Activated CD4-positive, alpha-beta T cell treated with anti-CD3 and anti-CD28 coated beads, Interleukin-2, amount 10 ng/mL, durations not matched to agents 24 days and 14 days (primary cell): ENCODE data around the gene CALCOCO1. TPM values are rescaled to one million over a fixed set of nuclear protein-coding genes. Genes with fewer than 3 reads are reported as not detected.
"Not testable (repeated sequence)": the region's sequence is repeated elsewhere in the genome, so short reads cannot be mapped to it uniquely, and the experiment has no call there.

Experiments
- DNase-seq: peaks from one replicate; pipeline ENCODE4 v3.0.0; 2022
- H3K27ac Mint-ChIP-seq: one replicate; pipeline ENCODE4 v1.8.0; 2022; ENCODE audit warnings: mild to moderate bottlenecking, mixed read lengths
- H3K27me3 Mint-ChIP-seq: one replicate; pipeline ENCODE4 v1.8.0; 2022; ENCODE audit warnings: mixed read lengths
- H3K36me3 Mint-ChIP-seq: one replicate; pipeline ENCODE4 v1.8.0; 2022; ENCODE audit warnings: low read depth, mild to moderate bottlenecking, mixed read lengths
- H3K4me1 Mint-ChIP-seq: one replicate; pipeline ENCODE4 v1.8.0; 2021; ENCODE audit warnings: mixed read lengths
- H3K4me3 Mint-ChIP-seq: one replicate; pipeline ENCODE4 v1.8.0; 2022; ENCODE audit warnings: mild to moderate bottlenecking, moderate library complexity, mixed read lengths
- H3K9me3 Mint-ChIP-seq: one replicate; pipeline ENCODE4 v1.8.0; 2021; ENCODE audit warnings: mixed read lengths
- intact Hi-C: fragments of 100-400 bp; cut with micrococcal nuclease; formaldehyde crosslinking; loops from one replicate; pipeline ENCODE4 v1.15.1; 2023
- total RNA-seq: library from RNA; stranded (reverse); gene quantifications from 2 replicates; pipeline ENCODE4 v1.2.3, GENCODE V29; 2022

CALCOCO1 gene
- total RNA-seq, 1 donor from 2014 or later, result 15.2 TPM

DNA sequence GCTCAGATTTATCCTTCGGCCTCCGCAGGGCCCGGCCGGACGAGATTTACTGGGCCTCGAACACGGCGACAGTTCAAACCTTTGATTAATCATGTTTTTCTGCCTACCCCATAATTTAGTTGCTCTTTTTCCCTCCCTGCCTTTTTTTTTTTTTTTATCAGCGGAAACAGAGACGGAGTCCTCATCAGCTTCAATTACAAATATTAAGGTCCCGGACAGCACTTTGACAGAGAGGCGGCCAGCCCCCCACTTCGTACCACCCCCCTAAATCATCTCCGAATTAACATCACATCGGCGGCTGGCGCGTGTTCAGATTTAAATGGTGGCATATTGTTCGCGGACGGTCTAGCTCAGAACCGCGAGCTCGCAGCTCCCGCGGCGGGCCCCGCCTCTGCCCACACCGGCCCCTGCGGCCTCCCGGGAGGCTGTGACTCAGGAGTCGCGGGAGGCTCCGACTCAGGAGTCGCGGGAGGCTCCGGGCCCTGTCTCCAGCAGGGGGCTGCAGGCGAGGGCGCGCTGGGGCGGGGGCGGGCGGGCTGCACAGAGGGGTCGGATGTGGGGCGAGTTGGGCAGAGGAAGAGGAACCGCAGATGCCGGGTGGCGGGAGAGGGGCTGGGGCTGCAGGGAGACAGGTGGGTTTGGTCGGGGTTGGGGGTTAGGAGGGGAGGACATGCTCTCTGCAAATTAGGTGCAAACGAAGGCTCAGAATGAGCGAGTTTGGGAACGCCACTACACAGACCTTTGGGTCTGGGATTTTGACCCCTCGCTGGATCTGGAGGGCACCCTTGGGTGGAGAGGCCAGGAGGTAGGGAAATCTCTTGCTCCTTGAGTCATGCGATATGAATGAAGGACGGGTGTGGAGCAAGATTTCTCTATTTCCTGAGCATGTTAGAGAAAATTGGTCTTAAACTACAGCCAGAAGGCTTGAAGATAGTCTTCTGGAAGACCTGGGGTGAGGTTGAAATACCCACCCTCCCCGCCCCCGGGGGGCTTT lies 31.8 kb downstream of the CALCOCO1 start:
- intact Hi-C loops, result loop anchor here (10.0 kb wide), 1 partner anchor 289 kb away; the partner anchor contains the start of gene HOXC10
- Mint-ChIP-seq H3K36me3 (no peaks in the 10 kb centered on the region), H3K27ac (no peak overlapping the region), H3K27me3 (peaks cover 73% of the 10 kb centered on the region), H3K9me3 (no peaks in the 10 kb centered on the region), H3K4me1 (peaks cover 22% of the 10 kb centered on the region), H3K4me3 (peak overlapping the region; percentile 68)
- DNase-seq, result peak; percentile 65

DNA sequence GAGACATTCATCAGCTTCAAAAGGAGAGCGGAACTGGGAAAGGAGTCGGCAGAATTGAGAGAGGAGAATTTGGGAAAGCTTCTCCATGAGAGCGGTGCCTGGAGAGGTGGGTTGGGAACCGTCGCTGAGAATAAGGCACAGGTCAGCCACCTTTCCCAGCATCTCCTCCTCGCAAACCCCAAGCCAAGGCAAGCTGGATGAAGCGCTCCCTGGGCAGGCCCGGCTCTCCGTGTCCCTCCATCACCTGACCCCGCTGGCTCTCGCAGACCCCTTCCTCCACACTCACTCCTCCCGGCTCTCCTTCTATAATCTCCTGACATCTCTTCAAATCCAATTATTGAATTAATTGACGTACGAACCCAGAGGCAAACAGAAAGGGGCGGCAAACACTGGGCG lies 32.5 kb downstream of the CALCOCO1 start:
- intact Hi-C loops, result loop anchor here (10.0 kb wide), 1 partner anchor 290 kb away; the partner anchor contains the start of gene HOXC10
- Mint-ChIP-seq H3K4me1 (peaks cover 22% of the 10 kb centered on the region), H3K27ac (no peak overlapping the region), H3K36me3 (no peaks in the 10 kb centered on the region), H3K27me3 (peaks cover 66% of the 10 kb centered on the region), H3K9me3 (no peaks in the 10 kb centered on the region), H3K4me3 (peak overlapping the region; percentile 68)
- no peak for DNase-seq

DNA sequence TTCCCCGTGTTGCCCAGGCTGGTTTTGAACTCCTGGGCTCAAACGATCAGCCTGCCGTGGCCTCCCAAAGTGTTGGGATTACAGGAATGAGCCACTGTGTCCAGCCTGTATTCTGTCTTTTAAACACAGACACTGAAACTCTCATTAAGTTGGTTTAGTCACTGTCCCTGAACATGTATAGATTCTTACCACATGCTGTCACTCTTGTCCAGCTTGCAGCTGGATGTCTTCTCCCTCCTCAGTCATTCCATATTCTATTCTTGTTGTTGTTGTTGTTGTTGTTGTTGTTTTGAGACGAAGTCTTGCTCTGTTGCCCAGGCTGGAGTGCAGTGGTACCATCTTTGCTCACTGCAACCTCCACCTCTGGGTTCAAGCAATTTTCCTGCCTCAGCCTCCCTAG lies 39.1 kb downstream of the CALCOCO1 start:
- H3K36me3 Mint-ChIP-seq, result no peaks in the 10 kb centered on the region
- no peak overlapping the region for H3K4me3 Mint-ChIP-seq
- H3K27me3 Mint-ChIP-seq, result peaks cover 40% of the 10 kb centered on the region
- no peak for DNase-seq
- no peak overlapping the region for H3K27ac Mint-ChIP-seq
- intact Hi-C loops, result no loop called here
- H3K4me1 Mint-ChIP-seq, result no peaks in the 10 kb centered on the region
- no peaks in the 10 kb centered on the region for H3K9me3 Mint-ChIP-seq

DNA sequence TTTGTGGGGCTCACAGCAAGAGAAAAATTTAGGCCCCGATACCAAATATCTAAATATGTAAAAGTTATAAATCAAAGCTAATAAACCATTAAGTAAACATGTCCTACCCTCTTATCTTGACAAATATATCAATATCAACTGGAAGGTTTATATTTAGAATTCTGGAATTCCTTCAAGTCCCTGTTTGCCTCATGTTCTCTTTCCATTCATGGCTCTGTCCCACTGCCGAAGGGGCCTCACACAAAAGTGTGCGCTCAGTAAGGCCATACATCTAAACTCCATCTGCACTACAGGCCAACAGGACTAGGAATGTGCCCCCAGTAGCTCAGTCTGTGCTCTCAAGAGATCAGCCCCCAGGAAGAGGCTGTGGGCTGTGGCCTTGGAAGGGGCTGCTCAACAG lies 40.8 kb downstream of the CALCOCO1 start:
- intact Hi-C loops, result no loop called here
- Mint-ChIP-seq H3K4me1 (no peaks in the 10 kb centered on the region), H3K36me3 (no peaks in the 10 kb centered on the region)

DNA sequence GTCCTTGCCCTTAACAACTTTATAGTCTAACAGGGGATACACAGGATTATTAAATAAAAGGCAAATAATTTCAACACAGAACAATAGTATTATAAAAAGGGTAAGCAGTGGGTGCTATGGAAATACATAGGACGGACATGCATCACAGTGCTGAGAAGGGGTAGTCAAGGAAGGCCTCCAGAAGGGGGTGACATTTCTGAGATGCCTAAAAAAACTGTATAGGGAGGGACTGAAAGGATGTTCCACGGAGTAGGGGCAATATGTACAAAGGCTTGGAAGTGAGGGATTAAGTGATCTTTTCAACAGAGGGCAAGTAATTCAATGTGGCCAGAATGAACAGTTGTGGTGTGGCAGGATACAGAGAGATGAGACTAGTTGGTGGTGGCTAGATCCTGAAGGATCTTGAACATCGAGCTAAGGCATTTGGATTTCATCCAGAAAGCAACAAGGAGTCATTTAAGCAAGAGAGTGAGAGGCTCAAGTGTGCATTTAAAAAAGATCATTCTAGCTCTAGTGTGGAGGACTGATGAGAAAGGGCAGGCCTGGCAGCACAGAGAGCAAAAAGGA lies 42.5 kb downstream of the CALCOCO1 start:
- H3K27me3 Mint-ChIP-seq, result peaks cover 40% of the 10 kb centered on the region
- H3K4me1 Mint-ChIP-seq, result no peaks in the 10 kb centered on the region
- DNase-seq, result no peak
- no peaks in the 10 kb centered on the region for H3K9me3 Mint-ChIP-seq
- intact Hi-C loops, result no loop called here
- no peak overlapping the region for H3K27ac Mint-ChIP-seq
- no peak overlapping the region for H3K4me3 Mint-ChIP-seq
- H3K36me3 Mint-ChIP-seq, result no peaks in the 10 kb centered on the region

More for the DNA sequence above, 40.8 kb downstream of the CALCOCO1 start:
- H3K9me3 Mint-ChIP-seq, result no peaks in the 10 kb centered on the region
- no peak for DNase-seq
- no peak overlapping the region for H3K27ac Mint-ChIP-seq
- H3K4me3 Mint-ChIP-seq, result no peak overlapping the region
- peaks cover 38% of the 10 kb centered on the region for H3K27me3 Mint-ChIP-seq

DNA sequence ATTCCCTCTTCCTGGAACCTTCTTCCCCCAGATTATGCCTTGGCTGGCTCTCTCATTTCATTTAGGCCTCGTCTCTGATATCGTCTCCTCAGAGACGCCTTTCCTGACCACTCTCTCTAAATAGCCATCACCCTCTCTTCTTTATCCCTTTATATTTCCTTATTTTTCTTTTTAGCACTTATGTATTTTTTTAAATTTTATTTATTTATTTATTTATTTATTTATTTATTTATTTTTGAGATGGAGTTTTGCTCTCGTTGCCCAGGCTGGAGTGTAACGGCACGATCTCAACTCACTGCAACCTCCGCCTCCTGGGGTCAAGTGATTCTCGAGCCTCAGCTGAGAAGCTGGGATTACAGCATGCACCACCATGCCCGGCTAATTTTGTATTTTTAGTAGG lies 43.3 kb downstream of the CALCOCO1 start:
- H3K4me3 Mint-ChIP-seq, result no peak overlapping the region
- peaks cover 42% of the 10 kb centered on the region for H3K27me3 Mint-ChIP-seq
- H3K36me3 Mint-ChIP-seq, result no peaks in the 10 kb centered on the region
- H3K4me1 Mint-ChIP-seq, result no peaks in the 10 kb centered on the region
- intact Hi-C loops, result no loop called here
- no peak for DNase-seq
- H3K27ac Mint-ChIP-seq, result no peak overlapping the region
- no peaks in the 10 kb centered on the region for H3K9me3 Mint-ChIP-seq

DNA sequence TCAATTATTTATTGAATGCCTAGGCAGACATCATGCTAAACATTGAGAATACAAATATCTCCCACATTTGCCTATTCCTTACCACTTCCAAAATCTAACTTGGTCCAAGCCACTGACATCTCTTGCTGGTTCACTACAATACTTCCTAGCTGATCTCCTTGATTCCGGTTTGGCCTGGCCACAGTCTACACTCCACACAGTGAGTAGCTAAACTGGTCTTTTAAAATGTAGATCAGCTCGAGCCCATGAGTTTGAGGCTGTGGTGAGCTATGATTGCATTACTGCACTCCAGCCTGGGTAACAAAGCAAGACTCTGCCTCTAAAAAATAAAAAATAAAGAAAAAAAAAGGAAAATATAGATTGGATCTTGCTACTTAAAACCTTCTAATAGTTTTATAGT lies 43.8 kb downstream of the CALCOCO1 start:
- Mint-ChIP-seq H3K27ac (no peak overlapping the region), H3K4me3 (no peak overlapping the region), H3K9me3 (no peaks in the 10 kb centered on the region), H3K4me1 (no peaks in the 10 kb centered on the region), H3K36me3 (no peaks in the 10 kb centered on the region), H3K27me3 (peaks cover 44% of the 10 kb centered on the region)
- intact Hi-C loops, result no loop called here
- DNase-seq, result no peak

DNA sequence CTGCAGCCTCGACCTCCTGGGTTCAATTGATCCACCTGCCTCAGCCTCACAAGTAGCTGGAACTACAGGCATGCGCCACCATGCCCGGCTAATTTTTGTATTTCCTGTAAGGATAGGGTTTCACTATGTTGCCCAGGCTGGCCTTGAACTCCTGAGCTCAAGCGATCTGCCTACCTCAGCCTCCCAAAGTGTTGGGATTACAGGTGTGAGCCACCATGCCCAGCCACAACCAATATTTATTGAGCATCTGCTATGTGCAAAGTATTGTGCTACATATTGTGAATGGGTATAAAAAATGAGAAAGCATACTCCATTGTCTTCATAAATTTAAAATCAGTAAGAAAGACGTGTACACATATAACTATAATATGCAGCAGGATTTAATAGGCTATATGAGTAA lies 47.2 kb downstream of the CALCOCO1 start:
- H3K36me3 Mint-ChIP-seq, DNase-seq, H3K4me1 Mint-ChIP-seq, intact Hi-C loops, H3K27ac Mint-ChIP-seq, H3K4me3 Mint-ChIP-seq, H3K9me3 Mint-ChIP-seq: not testable (repeated sequence)
- peaks cover 44% of the 10 kb centered on the region for H3K27me3 Mint-ChIP-seq

DNA sequence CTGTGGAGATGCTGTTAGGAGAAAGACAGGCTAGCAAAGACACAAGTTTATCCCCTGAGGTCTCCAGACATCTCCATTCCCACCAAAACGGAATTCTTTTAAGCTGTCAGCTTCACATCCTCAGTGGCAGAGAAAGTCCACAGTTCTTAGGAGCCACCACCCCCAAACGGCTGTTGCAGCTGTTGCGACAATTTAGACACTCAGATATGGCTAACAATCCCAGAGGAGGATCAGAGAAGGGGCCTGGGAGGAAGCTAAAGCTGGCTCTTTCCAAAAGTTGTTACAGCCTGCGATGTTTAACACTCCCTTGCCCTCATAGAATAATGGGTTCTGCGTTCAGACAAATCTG lies 49.5 kb downstream of the CALCOCO1 start:
- Mint-ChIP-seq H3K4me3 (peak overlapping the region; percentile 100), H3K36me3 (peaks cover 26% of the 10 kb centered on the region), H3K4me1 (peaks cover 19% of the 10 kb centered on the region), H3K9me3 (no peaks in the 10 kb centered on the region), H3K27me3 (peaks cover 35% of the 10 kb centered on the region), H3K27ac (no peak overlapping the region)
- intact Hi-C loops, result loop anchor here (2.0 kb wide), 1 partner anchor 69 kb away; no protein-coding TSS in a partner anchor
- no peak for DNase-seq

DNA sequence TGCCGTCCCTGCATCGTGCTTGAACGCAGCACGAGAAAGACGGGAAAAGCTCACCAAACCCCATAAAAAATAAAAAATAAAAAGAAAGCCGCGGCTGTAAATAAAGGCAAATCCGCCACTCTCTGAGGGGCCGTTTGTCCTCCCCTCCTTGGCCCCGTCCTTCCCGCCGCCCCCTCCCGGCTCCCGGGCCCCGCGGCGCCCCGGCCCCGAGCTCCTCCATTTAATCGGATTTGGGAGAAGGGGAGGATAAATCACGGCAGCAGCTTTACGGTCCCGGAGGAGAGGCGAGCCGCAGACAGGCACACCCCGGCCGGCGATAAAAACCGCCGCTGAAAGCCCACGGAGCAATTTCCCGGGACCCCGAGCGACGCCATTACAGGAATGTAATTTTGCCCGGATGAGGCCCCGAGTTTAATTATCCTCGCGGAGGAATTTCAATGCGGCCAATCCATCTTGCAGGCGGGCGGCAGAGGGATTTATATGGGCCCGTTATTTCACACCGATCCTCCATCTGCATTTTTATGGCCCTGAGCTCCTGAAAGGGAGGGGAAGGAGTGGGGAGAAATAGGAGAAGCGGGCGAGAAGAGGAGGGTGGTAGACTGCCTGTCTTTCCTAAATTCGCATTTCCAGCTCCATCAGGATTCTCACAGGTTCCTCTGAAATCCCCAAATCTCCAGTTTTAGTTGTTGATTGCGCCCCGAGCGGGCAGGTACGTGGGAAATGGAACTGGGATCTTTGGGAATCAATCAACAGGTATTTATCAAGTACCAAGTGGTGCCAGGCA lies 50.0 kb downstream of the CALCOCO1 start:
- Mint-ChIP-seq H3K4me3 (peak overlapping the region; percentile 100), H3K9me3 (no peaks in the 10 kb centered on the region), H3K27me3 (peaks cover 35% of the 10 kb centered on the region), H3K4me1 (peaks cover 23% of the 10 kb centered on the region), H3K36me3 (peaks cover 32% of the 10 kb centered on the region), H3K27ac (peak overlapping the region; percentile 99)
- no peak for DNase-seq
- intact Hi-C loops, result loop anchor here (2.0 kb wide), 1 partner anchor 70 kb away; no protein-coding TSS in a partner anchor

DNA sequence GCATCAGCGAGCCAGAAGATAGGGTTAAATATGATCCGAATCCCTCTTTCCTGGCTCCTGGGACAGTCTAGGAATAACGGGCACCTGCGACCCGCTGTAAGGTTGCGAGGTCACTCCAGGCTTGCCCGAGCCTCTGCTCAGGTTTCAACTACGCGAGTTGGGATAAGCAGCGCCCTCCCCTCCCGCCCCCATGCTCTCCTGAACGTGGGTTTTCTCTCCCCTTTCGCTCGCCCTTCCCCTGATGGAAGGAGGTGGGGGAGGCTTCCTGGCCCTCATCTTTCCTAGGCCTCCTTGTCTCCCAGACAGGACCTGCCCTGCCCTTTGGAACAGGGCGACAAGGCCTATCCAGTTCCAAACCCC lies 50.6 kb downstream of the CALCOCO1 start:
- Mint-ChIP-seq H3K9me3 (no peaks in the 10 kb centered on the region), H3K27me3 (peaks cover 32% of the 10 kb centered on the region)
- intact Hi-C loops, result loop anchor here (1.0 to 2.0 kb wide), 5 partner anchors 50 to 175 kb away; partner anchors contain the start of genes ATF7, CALCOCO1 and TARBP2

DNA sequence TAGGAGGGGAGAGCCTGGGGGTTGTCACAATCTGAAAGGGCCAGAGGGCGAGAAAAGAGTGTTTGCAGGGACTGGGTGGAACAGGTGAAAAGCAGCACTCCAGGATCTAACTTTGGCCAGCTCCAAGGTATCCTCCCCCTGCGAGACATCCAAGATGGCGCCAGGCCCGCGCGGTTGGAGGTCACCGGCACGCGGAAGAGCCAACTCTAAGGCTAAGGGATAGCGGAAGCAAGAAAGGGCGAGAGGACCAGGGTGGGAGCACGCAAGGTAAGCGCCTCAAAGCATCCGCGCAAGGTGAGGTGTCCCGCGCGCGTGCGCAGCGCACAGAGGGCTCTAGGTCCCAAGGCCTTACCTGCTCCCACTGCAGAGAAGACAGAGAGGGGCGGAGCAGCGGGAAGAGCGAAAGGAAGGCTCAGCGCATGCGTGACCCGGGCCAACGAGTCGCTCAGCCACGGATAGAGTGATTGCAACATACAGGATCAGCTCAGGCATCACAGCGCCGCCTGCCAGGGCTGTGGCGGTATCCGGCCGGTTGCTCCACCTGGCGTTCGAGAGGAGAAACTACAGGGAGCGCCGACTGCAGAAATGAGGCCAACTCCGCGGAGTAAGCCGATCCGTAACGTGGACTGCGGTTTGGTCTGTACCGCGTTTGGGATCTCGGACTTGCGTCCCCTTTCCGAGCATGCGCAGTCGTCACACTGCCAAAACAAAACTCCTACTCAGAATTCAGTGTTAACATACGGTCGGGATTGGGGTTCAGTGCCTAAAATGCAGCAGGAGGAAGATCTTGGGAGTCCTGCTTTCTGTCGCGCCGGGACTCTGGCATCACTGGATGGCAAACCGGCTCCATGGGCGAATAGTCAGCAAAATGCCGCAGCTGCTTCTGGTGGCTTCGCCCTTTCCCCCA lies 51.3 kb downstream of the CALCOCO1 start, which contains the start of gene ATP5MC2:
TSS of gene ATP5MC2 (minus strand) at position 383 of the 907 bp plus-strand sequence. CDS start 3,469 bp downstream, outside the sequence.
- Mint-ChIP-seq H3K27ac (peak within 1 kb of the TSS; percentile 99), H3K27me3 (peaks cover 32% of the 10 kb centered on the region), H3K36me3 (peaks cover 41% of the 10 kb centered on the region), H3K9me3 (no peaks in the 10 kb centered on the region), H3K4me3 (peak within 1 kb of the TSS; percentile 100), H3K4me1 (peaks cover 24% of the 10 kb centered on the region)
- intact Hi-C loops, result loop anchor here (1.0 to 2.0 kb wide), 5 partner anchors 50 to 175 kb away; partner anchors contain the start of genes ATF7, CALCOCO1 and TARBP2
- peak; percentile 99 for DNase-seq

More for the DNA sequence above, 50.6 kb downstream of the CALCOCO1 start:
- H3K4me3 Mint-ChIP-seq, result peak overlapping the region; percentile 100
- H3K36me3 Mint-ChIP-seq, result peaks cover 35% of the 10 kb centered on the region
- H3K27ac Mint-ChIP-seq, result peak overlapping the region; percentile 99
- peak; percentile 73 for DNase-seq
- peaks cover 23% of the 10 kb centered on the region for H3K4me1 Mint-ChIP-seq
